GM18519 (cell line): Measurements from ENCODE around the gene FAXC.
"Not testable (repeated sequence)": the region's sequence is repeated elsewhere in the genome, so short reads cannot be mapped to it uniquely, and the experiment has no call there.

Source experiments
- ATAC-seq: cut with Tn5 transposase; IDR thresholded peaks from one replicate; pipeline ENCODE4 v1.9.1; 2021; ENCODE audit warnings: mild to moderate bottlenecking, moderate library complexity; ENCODE audit not compliant: unreplicated experiment, low FRiP score

Gene FAXC

DNA sequence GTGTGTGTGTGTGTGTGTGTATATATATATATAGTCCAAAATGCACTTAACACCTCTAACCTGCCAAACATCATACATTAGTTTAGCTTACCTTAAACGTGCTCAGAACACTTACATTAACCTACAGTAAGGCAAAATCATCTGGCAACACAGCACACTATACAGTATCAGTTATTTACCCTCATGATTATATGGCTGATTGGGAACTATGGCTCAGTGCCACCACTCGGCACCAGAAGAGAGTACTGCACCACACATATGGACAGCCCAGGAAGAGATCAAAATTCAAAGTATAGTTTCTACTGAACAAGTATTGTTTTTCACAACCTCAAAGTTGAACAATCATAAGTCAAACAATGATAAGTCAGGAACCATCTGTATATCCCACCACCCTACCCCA, 59.8 kb downstream of the FAXC start:
- no peak for ATAC-seq

DNA sequence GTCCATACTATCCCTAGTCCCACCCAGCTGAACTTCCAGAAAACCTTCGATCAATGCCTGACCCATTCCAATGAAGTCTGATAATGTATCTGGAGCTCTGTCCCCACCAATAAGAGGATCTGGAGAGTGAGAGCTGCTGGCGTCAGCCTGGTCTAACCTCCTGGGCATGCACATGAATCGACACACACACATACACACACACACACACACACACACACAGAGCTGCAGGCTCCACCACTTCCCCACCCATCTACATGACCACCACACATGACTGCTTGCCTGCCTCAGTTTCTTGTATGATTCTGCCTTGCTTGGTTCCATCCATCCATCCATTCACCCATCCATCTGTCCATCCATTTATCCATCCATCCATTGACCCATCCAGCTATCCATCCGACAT, 60.8 kb downstream of the FAXC start:
- no peak for ATAC-seq

DNA sequence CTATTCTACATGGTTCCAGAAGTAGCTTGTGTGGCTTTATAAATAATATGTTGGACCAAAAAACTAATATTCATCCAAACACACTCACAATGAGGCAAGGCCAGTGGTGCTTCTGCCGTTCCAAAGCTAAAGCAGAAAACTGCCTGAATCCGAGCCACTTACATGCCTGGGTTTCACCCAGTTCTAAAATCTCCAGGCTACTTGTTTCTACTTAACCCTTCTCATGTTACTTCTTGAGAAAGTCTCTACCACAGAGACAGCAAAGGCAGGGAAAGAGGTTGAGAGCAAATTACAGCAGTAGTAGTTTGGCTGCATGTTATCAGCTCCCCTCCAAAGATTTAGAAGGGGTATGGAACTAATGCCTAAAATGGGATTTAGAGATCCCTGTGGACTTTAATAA, 62.0 kb downstream of the FAXC start:
- no peak for ATAC-seq

DNA sequence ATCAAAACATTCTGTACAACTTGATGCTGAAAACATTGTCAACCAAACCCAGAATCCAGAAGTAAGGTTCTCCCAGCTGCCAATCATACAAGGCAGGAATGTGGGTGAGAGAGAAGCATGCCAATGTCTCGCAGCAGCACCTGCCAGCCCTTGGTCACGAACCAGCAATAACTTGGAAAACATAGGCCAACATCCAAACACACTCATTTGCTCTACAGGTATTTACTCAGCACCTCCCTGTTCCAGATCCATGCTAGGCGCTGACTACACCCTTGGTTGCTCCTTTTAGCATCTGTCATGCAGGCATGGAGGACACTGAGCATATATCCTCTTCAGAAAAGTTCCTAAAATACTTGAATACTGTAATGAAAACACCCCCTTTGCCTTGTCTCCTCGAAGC, 63.6 kb downstream of the FAXC start:
- ATAC-seq, result no peak

DNA sequence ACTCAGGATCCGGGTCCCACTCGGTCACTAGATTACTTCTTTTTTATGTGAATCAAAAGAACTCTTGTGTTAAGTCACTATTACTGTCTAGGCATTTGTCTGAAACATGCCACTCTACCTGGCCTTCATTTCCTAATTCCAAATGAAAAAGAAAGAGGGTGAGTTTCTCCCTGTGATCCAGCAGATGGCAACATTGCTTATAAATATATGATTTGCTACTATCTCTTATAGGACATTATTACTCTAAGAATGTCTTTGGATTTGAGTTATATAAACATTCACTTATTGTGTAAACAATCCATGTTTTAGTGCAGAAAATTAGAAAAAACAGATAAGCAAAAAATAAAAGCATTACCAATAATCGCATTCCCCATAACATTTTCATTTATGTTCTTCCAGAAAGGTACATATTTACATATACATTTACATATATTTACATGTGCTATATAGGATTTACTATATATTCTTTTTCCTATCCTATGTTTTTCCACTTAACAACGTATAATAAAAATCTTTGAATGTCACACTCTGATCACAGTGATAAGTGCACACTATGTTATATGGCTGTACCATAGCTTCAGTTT, 66.9 kb downstream of the FAXC start:
- ATAC-seq, result no peak

DNA sequence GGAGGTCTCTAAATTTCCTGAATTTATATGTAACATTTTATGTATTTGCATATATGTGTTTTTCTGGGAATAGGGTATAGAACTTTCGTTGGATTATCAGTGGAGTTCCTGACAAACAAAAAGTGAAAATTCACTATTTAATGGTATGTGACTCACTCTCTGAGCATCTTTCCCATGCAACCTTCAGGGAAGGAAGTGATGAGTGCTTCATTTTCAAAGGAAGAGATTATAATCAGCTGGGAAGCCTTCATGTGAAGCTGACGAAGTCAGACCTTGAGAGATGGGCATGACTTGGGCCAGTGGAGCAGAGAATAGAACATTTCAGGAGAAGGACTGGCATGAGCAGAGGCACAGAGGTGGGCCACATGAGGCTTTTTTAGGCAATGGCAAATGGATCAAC, 72.7 kb downstream of the FAXC start:
- no peak for ATAC-seq

- ATAC-seq, result no peak
Measured at GRCh38 chr6:99270826-99271225, 78.6 kb downstream of the FAXC start.

- no peak for ATAC-seq
Measured at GRCh38 chr6:99270030-99270429, 79.4 kb downstream of the FAXC start.

GRCh38 chr6:99269207-99269606, 80.3 kb downstream of the FAXC start:
- no peak for ATAC-seq

DNA sequence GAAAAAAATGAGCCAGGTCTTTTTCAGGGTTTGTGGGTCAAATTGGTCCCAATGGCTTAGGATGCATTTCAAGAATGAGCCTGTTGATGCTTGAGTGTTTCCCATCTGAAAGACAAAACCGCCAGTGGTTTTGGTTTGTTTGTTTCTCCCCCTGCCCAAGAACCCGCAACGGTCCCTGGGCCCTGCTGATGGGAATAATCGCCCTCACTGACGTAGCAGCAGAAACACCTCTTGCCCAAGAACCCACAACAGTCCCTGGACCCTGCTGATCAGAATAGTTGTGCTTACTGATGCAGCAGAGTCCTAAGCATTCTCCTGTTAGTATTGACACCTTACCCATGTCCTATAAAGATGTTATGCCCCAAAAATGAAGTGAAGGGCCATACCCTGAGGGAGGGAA, 82.5 kb downstream of the FAXC start:
- ATAC-seq, result not testable (repeated sequence)

GRCh38 chr6:99265447-99265846, 84.0 kb downstream of the FAXC start:
- not testable (repeated sequence) for ATAC-seq

DNA sequence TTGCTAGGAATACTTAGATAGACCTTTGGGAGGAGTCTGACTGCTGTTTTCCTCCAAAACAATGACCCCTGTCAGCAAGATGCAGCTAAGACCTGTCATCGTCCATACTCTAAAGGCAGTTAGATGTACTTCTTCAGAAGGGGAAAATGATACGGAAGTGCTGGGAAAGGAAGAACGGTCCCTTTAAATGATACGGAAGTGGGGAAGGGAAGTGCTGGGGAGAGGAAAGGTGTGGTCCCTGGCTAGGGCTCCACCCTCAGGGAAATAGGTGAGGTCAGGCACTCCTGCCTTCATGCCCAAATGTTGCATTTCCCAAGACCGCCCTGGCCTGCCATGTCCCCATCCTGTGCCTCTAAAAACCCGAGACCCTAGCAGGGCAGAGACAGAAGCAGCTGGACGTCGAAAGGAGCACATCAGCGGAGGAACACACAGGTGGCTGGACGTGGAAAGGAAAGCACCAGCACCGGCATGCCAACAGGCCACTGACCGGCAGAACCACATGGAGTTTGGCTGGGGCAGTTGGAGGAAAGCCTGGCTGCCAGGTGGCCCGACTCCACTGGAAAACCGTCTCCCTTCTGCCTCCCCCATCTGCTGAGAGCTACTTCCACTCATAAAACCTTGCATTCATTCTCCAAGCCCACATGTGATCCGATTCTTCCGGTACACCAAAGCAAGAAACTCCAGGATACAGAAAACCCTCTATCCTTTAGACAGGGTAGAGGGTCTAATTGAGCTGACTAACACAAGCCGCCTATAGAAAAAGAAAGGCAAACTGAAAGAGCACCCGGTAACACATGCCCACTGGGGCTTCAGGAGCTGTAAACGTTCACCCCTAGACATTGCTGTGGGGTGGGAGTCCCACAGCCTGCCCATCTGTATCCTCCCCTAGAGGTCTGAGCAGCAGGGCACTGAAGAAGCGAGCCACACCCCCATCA, 94.6 kb downstream of the FAXC start:
- ATAC-seq, result no peak

DNA sequence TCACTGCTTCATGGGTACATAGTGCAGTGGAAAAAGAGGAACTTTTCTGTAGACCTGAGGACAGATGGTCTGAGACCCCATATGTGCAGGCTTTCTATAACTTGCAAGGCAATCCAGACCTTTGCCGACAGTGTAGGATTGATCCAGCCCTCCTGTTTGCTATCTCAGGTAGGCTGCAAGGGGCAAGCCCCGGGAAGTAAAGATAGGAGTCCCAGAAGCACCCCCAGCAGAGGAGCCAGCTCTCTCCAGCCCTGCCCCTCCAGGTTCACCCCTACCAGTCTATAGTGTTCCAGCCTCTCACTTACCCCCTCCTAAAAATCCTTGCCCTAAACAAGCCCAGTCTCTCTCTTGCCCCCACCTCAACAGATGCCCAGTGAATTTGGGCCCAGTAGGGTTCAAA, 96.2 kb downstream of the FAXC start:
- no peak for ATAC-seq

DNA sequence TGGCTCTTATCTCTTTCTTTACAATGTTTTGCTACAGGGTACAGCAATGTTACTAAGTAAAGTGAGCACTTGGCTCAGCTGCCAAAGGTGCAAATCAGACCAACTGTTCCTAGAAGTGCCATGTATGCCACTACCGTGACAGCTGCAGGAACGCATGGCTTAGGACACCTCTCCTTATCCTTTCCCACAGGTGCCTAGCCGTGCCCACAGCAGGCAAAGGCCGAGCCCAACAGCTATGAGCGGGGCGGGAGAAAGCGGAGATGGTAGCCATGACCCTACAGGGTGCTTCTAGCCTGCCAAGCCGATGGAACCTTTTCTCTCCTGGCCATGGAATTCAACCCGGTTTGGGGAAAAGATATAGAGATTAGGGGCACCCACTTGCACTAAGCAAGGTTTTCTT, 97.1 kb downstream of the FAXC start:
- no peak for ATAC-seq

GRCh38 chr6:99250476-99250875, 99.0 kb downstream of the FAXC start:
- ATAC-seq, result no peak

- ATAC-seq, result no peak
Measured at GRCh38 chr6:99246602-99247001, 102.9 kb downstream of the FAXC start.

DNA sequence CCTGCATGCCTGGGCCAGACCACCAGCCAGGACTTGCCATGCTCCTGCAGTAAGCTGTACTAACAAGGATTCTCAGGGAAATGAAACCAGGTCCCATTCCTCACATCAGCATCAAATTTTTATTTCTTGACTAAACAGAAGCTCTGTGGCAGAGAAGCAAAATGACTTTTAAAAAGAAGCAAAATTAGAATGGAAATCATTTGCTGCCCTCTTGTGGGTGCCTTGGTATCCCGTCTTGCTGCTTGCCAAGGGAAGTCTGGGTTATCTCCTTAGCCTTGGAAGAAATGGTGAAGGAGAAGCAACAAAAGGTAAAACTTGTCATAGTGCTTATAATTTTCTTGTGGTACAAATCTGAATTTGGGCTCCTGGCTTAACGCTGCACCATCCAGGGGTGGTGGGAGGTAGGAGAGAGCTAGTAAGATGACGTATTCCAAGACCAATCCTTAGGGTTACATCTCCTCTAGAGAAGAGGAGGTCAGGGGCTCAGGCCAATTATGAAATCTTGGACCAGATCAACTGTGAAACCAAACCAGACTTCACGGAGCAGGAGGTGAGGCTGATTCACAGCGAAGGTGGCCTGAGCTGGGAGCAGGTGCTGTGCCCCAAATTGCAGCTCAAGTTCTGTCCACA, 107.5 kb downstream of the FAXC start:
- ATAC-seq, result no peak

DNA sequence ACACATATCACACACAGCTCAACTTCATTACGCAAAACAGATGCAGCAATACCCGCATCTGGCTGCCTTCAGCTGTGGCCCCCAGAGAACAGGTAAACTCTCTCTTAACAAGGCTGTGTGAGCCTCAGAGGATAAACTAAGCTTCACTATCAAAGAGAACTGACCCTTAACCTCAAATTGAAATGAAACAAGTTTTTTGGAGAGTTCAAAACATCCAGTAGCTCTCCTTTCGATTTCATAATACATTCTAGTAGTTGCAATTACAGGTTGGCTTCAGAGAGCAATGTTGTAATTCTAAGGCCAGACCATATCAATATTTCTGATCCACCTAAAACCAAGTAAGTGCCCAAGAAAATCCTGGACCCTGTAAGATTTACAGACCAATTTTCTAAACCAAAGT, 113.5 kb downstream of the FAXC start:
- ATAC-seq, result no peak

- ATAC-seq, result no peak
Measured at GRCh38 chr6:99233219-99233618, 116.3 kb downstream of the FAXC start.

- ATAC-seq, result no peak
Measured at GRCh38 chr6:99232056-99232455, 117.4 kb downstream of the FAXC start.

GRCh38 chr6:99225172-99225571, 124.3 kb downstream of the FAXC start:
- ATAC-seq, result no peak
